ENCODE measurements around the gene B4GALT1.

B4GALT1 gene

GRCh38 chr9:33068991-33069390 lies 98.1 kb downstream of the B4GALT1 start:
- Histone ChIP-seq H3K27ac (ENCODE audit: low read length) (no peak overlapping the region), H3K9me3 (ENCODE audit: control insufficient read depth, low read depth, low read length) (no peaks in the 10 kb centered on the region), H3K36me3 (ENCODE audit: control insufficient read depth, low read depth, low read length) (peaks cover 60% of the 10 kb centered on the region)

GRCh38 chr9:33065157-33066076 lies 101.7 kb downstream of the B4GALT1 start:
- Histone ChIP-seq H3K27ac (ENCODE audit: low read length) (no peak overlapping the region), H3K36me3 (ENCODE audit: control insufficient read depth, low read depth, low read length) (peaks cover 57% of the 10 kb centered on the region), H3K4me1 (ENCODE audit: control insufficient read depth, low read depth, low read length) (no peaks in the 10 kb centered on the region), H3K9ac (ENCODE audit: low read length) (no peak overlapping the region), H3K27me3 (ENCODE audit: control insufficient read depth, insufficient read depth, low read length) (no peaks in the 10 kb centered on the region), H3K9me3 (ENCODE audit: control insufficient read depth, low read depth, low read length) (no peaks in the 10 kb centered on the region), H3K4me3 (ENCODE audit: low read length) (no peak overlapping the region)

More at GRCh38 chr9:33068991-33069390, 98.1 kb downstream of the B4GALT1 start:
- Histone ChIP-seq H3K27me3 (ENCODE audit: control insufficient read depth, insufficient read depth, low read length) (no peaks in the 10 kb centered on the region), H3K4me3 (ENCODE audit: low read length) (no peak overlapping the region), H3K9ac (ENCODE audit: low read length) (no peak overlapping the region), H3K4me1 (ENCODE audit: control insufficient read depth, low read depth, low read length) (no peaks in the 10 kb centered on the region)
